ENCODE results near the gene FARP1. TPM values are rescaled to one million over a fixed set of nuclear protein-coding genes. Genes with fewer than 3 reads are reported as not detected.

FARP1 gene
- total RNA-seq, 4 donors from 2014 or later = 13.1 to 71.2 (median 46.6) TPM

DNA sequence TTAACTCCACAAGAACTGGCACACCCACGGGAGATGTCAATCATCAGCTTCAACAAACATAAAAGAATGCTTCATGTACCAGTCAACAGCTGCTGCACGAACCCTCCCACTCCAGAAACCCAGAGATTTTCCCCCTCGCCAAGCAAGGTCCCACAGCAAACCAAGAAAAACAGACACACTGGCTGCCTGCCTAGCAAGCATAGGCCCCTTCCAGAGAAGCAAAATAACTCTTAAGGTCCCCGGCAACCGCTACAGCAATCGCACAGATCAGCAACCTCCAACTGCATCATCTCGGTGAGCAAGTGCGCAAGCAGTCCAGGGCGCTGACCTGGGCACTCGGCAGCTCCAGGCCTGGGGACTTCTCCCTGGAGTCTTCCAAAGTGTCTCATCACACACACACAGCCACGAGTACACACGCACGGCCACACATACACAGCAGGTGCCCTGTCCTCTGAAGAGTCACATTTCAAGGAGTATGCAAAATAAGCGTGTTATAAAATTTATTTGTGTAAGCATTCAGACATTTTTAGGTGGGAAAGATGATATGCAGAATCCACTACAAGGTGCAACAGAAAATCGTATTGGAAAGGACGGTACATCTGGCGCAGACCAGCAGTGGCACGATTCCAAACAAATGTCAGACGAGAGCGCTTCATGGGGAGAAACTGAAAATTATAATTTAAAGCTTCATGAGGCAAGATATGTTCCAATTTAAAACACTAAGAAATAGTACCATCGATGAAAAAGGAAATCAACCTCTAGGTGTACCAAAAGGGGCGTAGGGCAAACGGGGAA is 309.0 kb downstream of the FARP1 start:
- Histone ChIP-seq H3K4me3 (no peak overlapping the region), H3K27ac (peak overlapping the region; percentile 79 to 80), H3K9me3 (no peaks in the 10 kb centered on the region), H3K27me3 (no peaks in the 10 kb centered on the region), H3K4me1 (peaks cover 14 to 18% of the 10 kb centered on the region in 2 donors), H3K36me3 (no peaks in the 10 kb centered on the region)
- TF ChIP-seq POLR2A (IDR thresholded peaks at IDR 0.05) = no peak
- TF ChIP-seq, protein P1, sequence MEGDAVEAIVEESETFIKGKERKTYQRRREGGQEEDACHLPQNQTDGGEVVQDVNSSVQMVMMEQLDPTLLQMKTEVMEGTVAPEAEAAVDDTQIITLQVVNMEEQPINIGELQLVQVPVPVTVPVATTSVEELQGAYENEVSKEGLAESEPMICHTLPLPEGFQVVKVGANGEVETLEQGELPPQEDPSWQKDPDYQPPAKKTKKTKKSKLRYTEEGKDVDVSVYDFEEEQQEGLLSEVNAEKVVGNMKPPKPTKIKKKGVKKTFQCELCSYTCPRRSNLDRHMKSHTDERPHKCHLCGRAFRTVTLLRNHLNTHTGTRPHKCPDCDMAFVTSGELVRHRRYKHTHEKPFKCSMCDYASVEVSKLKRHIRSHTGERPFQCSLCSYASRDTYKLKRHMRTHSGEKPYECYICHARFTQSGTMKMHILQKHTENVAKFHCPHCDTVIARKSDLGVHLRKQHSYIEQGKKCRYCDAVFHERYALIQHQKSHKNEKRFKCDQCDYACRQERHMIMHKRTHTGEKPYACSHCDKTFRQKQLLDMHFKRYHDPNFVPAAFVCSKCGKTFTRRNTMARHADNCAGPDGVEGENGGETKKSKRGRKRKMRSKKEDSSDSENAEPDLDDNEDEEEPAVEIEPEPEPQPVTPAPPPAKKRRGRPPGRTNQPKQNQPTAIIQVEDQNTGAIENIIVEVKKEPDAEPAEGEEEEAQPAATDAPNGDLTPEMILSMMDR (IDR thresholded peaks at IDR 0.05) = no peak
- DNase-seq = peak; percentile 69 to 71
- intact Hi-C loops (cut with DNase I; ENCODE audit: low total_unique reads) = no loop called here

DNA sequence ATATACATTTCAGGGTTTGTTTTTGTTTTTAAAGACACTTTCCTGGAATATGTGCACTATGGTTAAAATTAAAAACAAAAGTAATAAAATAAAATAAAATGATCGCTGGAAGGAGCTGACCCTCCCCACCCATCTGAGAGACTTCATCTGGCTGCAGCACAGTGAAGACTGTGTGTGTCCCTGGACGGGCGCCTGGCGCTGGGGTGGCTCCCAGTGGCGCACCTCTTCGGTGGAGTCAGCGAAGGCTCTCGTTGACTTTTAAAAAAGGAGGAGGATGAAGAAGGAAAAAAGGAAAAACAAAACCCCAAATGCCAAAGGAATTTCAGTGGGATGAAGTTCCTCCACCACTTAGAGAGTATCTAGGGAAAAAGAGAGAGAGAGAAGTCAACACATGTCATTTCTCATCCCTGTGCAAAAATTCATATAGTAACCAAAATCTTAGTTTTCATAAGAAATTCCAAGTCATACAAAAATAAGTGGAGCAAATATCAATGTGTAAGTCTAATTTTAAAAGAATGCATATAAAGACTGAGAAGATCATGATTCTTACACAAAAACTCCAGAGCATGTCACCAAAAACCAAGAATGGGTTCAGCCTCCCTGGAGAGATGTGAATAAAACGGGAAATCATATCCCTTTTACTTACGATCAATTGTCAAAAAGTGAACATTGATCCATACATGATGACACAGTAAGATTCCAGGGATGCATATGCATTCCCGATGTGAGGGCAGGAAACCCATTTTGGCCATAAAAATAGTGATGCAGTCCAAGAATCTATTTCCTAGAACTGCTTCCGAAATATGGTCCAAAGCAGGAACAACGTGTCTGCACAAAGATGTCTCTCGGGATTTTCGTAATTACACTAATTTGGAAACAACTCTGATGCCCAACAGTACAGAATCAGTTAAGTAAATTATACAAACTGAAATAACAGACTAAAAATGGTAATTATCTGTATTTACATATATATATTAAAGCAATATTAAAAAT is 310.3 kb downstream of the FARP1 start:
- Histone ChIP-seq H3K4me1 (peaks cover 14 to 18% of the 10 kb centered on the region in 2 donors), H3K4me3 (no peak overlapping the region), H3K27ac (peak overlapping the region; percentile 79 to 80), H3K9me3 (no peaks in the 10 kb centered on the region), H3K36me3 (no peaks in the 10 kb centered on the region), H3K27me3 (no peaks in the 10 kb centered on the region)
- TF ChIP-seq POLR2A (IDR thresholded peaks at IDR 0.05) = no peak
- TF ChIP-seq, protein P1 (IDR thresholded peaks at IDR 0.05) = no peak
- intact Hi-C loops (cut with DNase I; ENCODE audit: low total_unique reads) = no loop called here
- DNase-seq = no peak

- H3K27ac ChIP-seq = peak overlapping the region; percentile 79 to 80
- H3K36me3 ChIP-seq = no peaks in the 10 kb centered on the region
- no peak for DNase-seq
- intact Hi-C loops (cut with DNase I; ENCODE audit: low total_unique reads) = no loop called here
- TF ChIP-seq, protein P1 (IDR thresholded peaks at IDR 0.05) = no peak
- peak in 1 of 2 donors; percentile 10 for TF ChIP-seq POLR2A (IDR thresholded peaks at IDR 0.05)
- peaks cover 14 to 18% of the 10 kb centered on the region in 2 donors for H3K4me1 ChIP-seq
- H3K27me3 ChIP-seq = no peaks in the 10 kb centered on the region
- no peaks in the 10 kb centered on the region for H3K9me3 ChIP-seq
- H3K4me3 ChIP-seq = no peak overlapping the region
Measured at GRCh38 chr13:98454389-98454881, 311.5 kb downstream of the FARP1 start.

DNA sequence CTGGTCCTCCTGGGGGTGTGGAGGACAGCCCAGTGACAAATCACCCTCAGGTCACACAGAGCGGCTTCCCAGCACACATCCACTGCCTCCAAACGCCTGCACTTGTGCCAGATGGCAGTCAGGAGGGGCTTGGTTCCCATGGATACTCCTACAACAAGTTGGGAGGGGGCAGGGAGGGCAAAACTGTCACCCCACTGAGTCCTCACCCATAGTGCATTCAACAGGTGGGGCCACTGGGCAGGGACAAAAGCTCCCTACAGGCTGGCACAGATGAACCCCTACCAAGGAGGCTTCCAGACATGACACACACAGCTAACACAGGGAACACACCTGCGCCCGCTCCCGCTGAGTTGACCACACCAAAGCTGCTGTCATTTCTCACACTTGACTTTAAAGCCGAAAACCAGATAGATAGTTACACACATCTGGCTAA is 313.5 kb downstream of the FARP1 start:
- DNase-seq = no peak
- Histone ChIP-seq H3K4me3 (no peak overlapping the region), H3K4me1 (peaks cover 4 to 8% of the 10 kb centered on the region in 2 donors), H3K36me3 (no peaks in the 10 kb centered on the region), H3K27ac (peak overlapping the region; percentile 79 to 80), H3K9me3 (no peaks in the 10 kb centered on the region), H3K27me3 (no peaks in the 10 kb centered on the region)
- intact Hi-C loops (cut with DNase I; ENCODE audit: low total_unique reads) = no loop called here
- no peak for TF ChIP-seq POLR2A (IDR thresholded peaks at IDR 0.05)
- TF ChIP-seq, protein P1 (IDR thresholded peaks at IDR 0.05) = no peak
